Measurements from ENCODE around the gene TWNK. TPM values are rescaled to one million over a fixed set of nuclear protein-coding genes. Genes with fewer than 3 reads are reported as not detected.

Gene TWNK
- total RNA-seq, 5 donors from 2014 or later (not counting 1 experiment from before 2014, with no cell fraction given): 5.3 to 20.2 (median 16.9) TPM

DNA sequence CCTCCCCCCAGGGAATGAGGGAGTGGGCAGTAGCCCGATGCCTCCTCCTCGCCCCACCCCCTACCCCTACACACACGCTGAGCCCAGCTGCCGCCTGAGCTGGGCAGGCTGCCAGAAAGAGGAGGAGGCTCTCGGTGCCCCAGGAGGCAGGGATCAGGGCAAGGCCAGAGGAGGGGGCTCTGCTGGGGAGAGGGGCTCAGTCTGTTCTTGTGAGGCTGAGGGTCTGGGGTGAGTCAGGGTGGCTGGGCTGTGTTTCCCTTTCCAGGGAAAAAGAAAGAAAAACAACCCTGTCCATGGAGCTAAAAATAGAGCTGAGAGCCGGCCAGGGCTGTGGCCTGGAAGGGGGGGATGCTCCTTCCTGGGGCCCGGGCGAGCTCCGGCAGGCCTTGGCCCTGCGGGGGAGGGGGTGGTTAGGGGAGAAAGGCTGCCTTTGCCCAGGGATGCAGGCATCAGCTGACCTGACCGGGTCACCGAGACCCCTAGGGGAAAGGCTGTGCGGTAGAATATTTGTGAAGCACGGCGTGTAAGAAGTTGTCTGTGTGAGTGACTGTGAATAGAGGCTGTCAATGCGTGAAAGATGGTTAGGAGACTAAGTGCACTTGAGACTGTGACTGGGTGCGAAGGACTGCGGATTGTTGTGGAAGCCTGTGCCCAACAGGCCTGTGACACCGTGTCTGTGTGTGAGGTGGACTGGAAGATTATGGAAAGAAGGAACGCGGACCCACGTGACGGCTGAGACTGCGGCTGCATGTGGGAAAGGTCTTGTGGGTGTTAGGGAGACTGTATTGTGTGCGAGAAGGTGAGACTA, 11.0 kb downstream of the TWNK start:
- peak; percentile 24 to 37 (median 30) for ATAC-seq (replicated peaks in 1 of 4)
- H3K4me1 ChIP-seq (ENCODE audit: control insufficient read depth in 1 of 2, extremely low read depth in 1 of 2, insufficient read depth in 2 of 2, low read length in 2 of 2): peaks cover 12 to 38% of the 10 kb centered on the region in 2 experiments
- H3K27me3 Mint-ChIP-seq: no peaks in the 10 kb centered on the region
- H3K27ac Mint-ChIP-seq: peak overlapping the region; percentile 85 to 92
- DNase-seq: peak in 32 of 35 experiments; percentile 28 to 78 (median 56)
- peaks cover 2 to 9% of the 10 kb centered on the region in 2 donors for H3K36me3 ChIP-seq (ENCODE audit: control insufficient read depth in 2 of 2, extremely low read depth in 1 of 2, insufficient read depth in 1 of 2, low read length in 1 of 2)
- WGBS (ENCODE audit: insufficient coverage): 14% methylated on average over 21 of the region's 25 CpGs
- peak overlapping the region; percentile 78 to 95 (median 92) for H3K4me3 Mint-ChIP-seq
- H3K4me3 ChIP-seq (ENCODE audit: control insufficient read depth in 1 of 2, extremely low read depth in 1 of 2, low read length in 1 of 2): peak overlapping the region; percentile 91 to 96
- POLR2A ChIA-PET: interaction anchor here in 1 of 2 donors (1.0 kb wide), 1 partner anchor 34 kb away, joined by 3 read pairs; no protein-coding TSS in a partner anchor
- peaks cover 24 to 32% (median 30%) of the 10 kb centered on the region in 3 donors for H3K4me1 Mint-ChIP-seq
- no peaks in the 10 kb centered on the region for H3K9me3 Mint-ChIP-seq
- no peaks in the 10 kb centered on the region for H3K36me3 Mint-ChIP-seq
- H3K27ac ChIP-seq (ENCODE audit: low read length): peak overlapping the region; percentile 74
- no peaks in the 10 kb centered on the region for H3K27me3 ChIP-seq (replicated peaks in 1 of 2; ENCODE audit: control insufficient read depth in 2 of 2, extremely low read depth in 1 of 2, insufficient read depth in 2 of 2, low read length in 1 of 2)
- CTCF ChIA-PET: interaction anchor here (0.6 to 2.6 kb wide), 17 partner anchors 11 to 499 kb away, joined by 3 to 11 read pairs (median 5); partner anchors contain the start of genes PDZD7 (in 2 of the 2), MRPL43 (in 1 of the 2), SFXN3 (in 1 of the 2) and TWNK (in 1 of the 2)
- no peaks in the 10 kb centered on the region for H3K9me3 ChIP-seq

DNA sequence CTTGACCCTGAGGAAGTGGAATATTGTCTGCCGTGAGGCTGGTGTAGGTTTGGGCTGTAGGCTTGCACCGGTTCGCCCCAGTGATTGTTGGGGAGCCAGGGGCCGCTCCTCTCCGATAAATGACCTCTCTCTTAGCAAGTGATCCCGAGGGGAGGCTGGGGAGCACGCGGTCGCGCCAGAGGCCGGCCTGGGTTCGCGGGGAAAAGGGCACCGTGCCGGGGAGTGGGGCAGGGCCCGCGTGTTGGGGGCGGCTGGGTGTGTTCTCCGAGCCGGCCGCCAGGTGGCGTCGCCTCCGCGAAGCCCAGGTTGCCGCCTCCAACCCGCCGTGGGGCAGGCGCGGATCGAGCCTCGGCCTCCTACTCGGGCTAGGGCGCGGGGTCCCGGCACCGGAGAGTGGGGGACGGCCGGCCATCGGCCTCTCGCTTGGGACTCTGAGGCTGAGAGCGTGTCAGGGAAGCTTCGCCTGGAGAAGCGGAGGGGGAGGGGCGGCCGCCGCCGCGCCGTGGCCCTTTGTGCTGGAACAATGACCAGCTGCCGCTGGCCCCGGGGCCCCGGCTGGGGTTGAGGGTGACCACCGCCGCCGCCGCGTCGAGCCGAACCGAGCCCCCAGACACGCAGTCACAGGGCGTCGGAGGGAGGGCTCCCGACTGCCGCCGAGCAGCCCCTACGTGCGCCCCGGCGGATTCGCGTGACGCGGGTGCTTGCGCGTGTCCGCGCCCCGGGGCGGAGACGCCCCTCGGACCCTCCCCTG, 11.8 kb downstream of the TWNK start:
- H3K27ac Mint-ChIP-seq: peak overlapping the region; percentile 85 to 92
- no peaks in the 10 kb centered on the region for H3K9me3 ChIP-seq
- WGBS (ENCODE audit: insufficient coverage): under 1% methylated on average over 83 of the region's 83 CpGs
- peak overlapping the region; percentile 78 to 95 (median 92) for H3K4me3 Mint-ChIP-seq
- peak; percentile 39 to 88 (median 69) for DNase-seq
- peaks cover 24 to 32% (median 30%) of the 10 kb centered on the region in 3 donors for H3K4me1 Mint-ChIP-seq
- ChIA-PET CTCF (interaction anchor here (0.9 to 1.6 kb wide), 6 partner anchors 15 to 500 kb away, joined by 3 to 6 read pairs (median 6); partner anchors contain the start of gene PDZD7 (in 1 of the 2)), POLR2A (no interaction called here)
- H3K4me3 ChIP-seq (ENCODE audit: control insufficient read depth in 1 of 2, extremely low read depth in 1 of 2, low read length in 1 of 2): peak overlapping the region; percentile 91 to 96
- H3K27me3 ChIP-seq (replicated peaks in 1 of 2; ENCODE audit: control insufficient read depth in 2 of 2, extremely low read depth in 1 of 2, insufficient read depth in 2 of 2, low read length in 1 of 2): no peaks in the 10 kb centered on the region
- no peaks in the 10 kb centered on the region for H3K36me3 Mint-ChIP-seq
- peaks cover 12 to 38% of the 10 kb centered on the region in 2 experiments for H3K4me1 ChIP-seq (ENCODE audit: control insufficient read depth in 1 of 2, extremely low read depth in 1 of 2, insufficient read depth in 2 of 2, low read length in 2 of 2)
- no peaks in the 10 kb centered on the region for H3K27me3 Mint-ChIP-seq
- H3K36me3 ChIP-seq (ENCODE audit: control insufficient read depth in 2 of 2, extremely low read depth in 1 of 2, insufficient read depth in 1 of 2, low read length in 1 of 2): peaks cover 2 to 13% of the 10 kb centered on the region in 2 donors
- peak overlapping the region; percentile 74 for H3K27ac ChIP-seq (ENCODE audit: low read length)
- no peaks in the 10 kb centered on the region for H3K9me3 Mint-ChIP-seq
- ATAC-seq (replicated peaks in 1 of 4): peak; percentile 67 to 74 (median 69)

DNA sequence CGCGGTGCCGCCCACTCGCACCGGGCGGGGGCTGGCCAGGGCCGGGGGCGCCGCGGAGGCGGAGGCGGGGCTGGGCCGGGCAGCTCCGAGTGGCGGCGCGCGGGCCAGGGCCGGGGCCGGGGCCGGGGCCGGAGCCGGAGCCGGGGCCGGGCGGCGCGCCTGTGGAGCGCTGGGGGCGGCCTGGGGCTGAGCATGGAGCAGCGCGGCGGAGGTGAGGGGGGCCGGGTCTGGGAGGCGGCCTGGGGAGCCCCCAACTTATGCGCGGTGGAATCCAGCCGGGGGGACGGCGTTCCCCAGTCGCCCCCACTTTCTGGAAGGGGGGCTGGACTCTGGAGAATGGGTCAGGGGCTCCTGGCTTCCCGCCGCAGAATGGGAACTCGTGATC, 12.4 kb downstream of the TWNK start, which contains the start of gene LZTS2:
Gene LZTS2 (plus strand): TSS at position 67 of the 385 bp plus-strand sequence. CDS start 2,731 bp downstream, outside the sequence.
- H3K27me3 Mint-ChIP-seq: no peaks in the 10 kb centered on the region
- peaks cover 24 to 32% (median 30%) of the 10 kb centered on the region in 3 donors for H3K4me1 Mint-ChIP-seq
- ChIA-PET CTCF (interaction anchor here in 1 of 2 donors (0.9 kb wide), 1 partner anchor 14 kb away, joined by 4 read pairs; no protein-coding TSS in a partner anchor), POLR2A (no interaction called here)
- peaks cover 1 to 13% of the 10 kb centered on the region in 2 donors for H3K36me3 ChIP-seq (ENCODE audit: control insufficient read depth in 2 of 2, extremely low read depth in 1 of 2, insufficient read depth in 1 of 2, low read length in 1 of 2)
- H3K4me1 ChIP-seq (ENCODE audit: control insufficient read depth in 1 of 2, extremely low read depth in 1 of 2, insufficient read depth in 2 of 2, low read length in 2 of 2): peaks cover 12 to 38% of the 10 kb centered on the region in 2 experiments
- H3K9me3 ChIP-seq: no peaks in the 10 kb centered on the region
- peak within 1 kb of the TSS; percentile 91 to 96 for H3K4me3 ChIP-seq (ENCODE audit: control insufficient read depth in 1 of 2, extremely low read depth in 1 of 2, low read length in 1 of 2)
- peak within 1 kb of the TSS; percentile 78 to 95 (median 92) for H3K4me3 Mint-ChIP-seq
- no peak for DNase-seq
- H3K27me3 ChIP-seq (replicated peaks in 1 of 2; ENCODE audit: control insufficient read depth in 2 of 2, extremely low read depth in 1 of 2, insufficient read depth in 2 of 2, low read length in 1 of 2): no peaks in the 10 kb centered on the region
- no peaks in the 10 kb centered on the region for H3K9me3 Mint-ChIP-seq
- peak within 1 kb of the TSS; percentile 74 for H3K27ac ChIP-seq (ENCODE audit: low read length)
- peak within 1 kb of the TSS; percentile 85 to 92 for H3K27ac Mint-ChIP-seq
- 2% methylated on average over 32 of the region's 44 CpGs for WGBS (ENCODE audit: insufficient coverage)
- ATAC-seq (replicated peaks in 1 of 4): no peak
- H3K36me3 Mint-ChIP-seq: no peaks in the 10 kb centered on the region

DNA sequence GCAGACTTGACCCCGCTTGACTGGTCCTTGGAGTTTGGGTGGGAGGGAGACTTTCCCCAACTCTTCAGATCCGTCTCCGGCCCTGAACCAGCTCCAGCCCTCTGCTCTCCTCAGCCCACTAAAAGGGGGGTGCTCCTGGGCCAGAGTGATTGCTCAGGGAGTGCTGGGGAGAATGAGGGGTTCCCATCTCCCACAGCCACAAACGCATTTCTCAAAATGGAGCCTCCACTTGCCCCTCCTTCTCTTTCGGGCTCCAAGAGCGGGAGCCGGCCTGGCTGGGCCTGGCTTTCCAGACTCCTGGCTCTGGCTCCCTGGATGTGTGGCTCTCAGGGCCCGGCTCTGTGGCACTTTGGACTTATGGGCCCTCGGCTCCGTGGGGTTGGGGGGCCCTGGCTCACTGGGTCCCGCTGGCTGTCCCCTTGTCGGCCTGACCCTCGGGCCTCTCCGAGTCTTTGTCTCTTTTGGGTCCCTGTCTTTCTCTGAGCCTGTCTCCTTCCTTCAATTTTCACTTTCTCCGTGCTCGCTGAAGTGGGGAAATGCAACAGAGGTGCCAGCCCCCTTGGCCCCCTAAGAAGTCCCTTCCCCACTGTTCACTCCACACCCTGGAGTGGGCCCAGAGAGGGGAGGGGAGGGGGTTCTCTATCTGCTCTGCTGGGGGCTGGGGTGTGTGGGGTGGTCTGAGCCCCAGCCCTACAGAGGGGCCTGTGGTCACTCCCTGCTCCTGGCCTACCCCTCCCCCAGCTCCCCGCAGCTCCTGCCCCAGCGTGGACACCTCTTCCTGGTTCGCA, 13.0 kb downstream of the TWNK start:
- H3K27ac ChIP-seq (ENCODE audit: low read length): no peak overlapping the region
- Mint-ChIP-seq H3K4me3 (peak overlapping the region; percentile 60 to 75 (median 71)), H3K9me3 (no peaks in the 10 kb centered on the region), H3K4me1 (peaks cover 24 to 32% (median 30%) of the 10 kb centered on the region in 3 donors), H3K27ac (no peak overlapping the region), H3K27me3 (no peaks in the 10 kb centered on the region), H3K36me3 (peaks cover 3% of the 10 kb centered on the region)
- H3K4me1 ChIP-seq (ENCODE audit: control insufficient read depth in 1 of 2, extremely low read depth in 1 of 2, insufficient read depth in 2 of 2, low read length in 2 of 2): peaks cover 12 to 38% of the 10 kb centered on the region in 2 experiments
- ATAC-seq (replicated peaks in 1 of 4) (no peak), DNase-seq (peak in 1 of 35 experiments; percentile 15)
- peaks cover 0 to 13% of the 10 kb centered on the region in 2 donors for H3K36me3 ChIP-seq (ENCODE audit: control insufficient read depth in 2 of 2, extremely low read depth in 1 of 2, insufficient read depth in 1 of 2, low read length in 1 of 2)
- H3K27me3 ChIP-seq (replicated peaks in 1 of 2; ENCODE audit: control insufficient read depth in 2 of 2, extremely low read depth in 1 of 2, insufficient read depth in 2 of 2, low read length in 1 of 2): no peaks in the 10 kb centered on the region
- CTCF ChIA-PET: no interaction called here
- POLR2A ChIA-PET: no interaction called here
- H3K4me3 ChIP-seq (ENCODE audit: control insufficient read depth in 1 of 2, extremely low read depth in 1 of 2, low read length in 1 of 2): peak overlapping the region; percentile 40 to 59
- 87% methylated on average over 8 of the region's 19 CpGs for WGBS (ENCODE audit: insufficient coverage)
- no peaks in the 10 kb centered on the region for H3K9me3 ChIP-seq

DNA sequence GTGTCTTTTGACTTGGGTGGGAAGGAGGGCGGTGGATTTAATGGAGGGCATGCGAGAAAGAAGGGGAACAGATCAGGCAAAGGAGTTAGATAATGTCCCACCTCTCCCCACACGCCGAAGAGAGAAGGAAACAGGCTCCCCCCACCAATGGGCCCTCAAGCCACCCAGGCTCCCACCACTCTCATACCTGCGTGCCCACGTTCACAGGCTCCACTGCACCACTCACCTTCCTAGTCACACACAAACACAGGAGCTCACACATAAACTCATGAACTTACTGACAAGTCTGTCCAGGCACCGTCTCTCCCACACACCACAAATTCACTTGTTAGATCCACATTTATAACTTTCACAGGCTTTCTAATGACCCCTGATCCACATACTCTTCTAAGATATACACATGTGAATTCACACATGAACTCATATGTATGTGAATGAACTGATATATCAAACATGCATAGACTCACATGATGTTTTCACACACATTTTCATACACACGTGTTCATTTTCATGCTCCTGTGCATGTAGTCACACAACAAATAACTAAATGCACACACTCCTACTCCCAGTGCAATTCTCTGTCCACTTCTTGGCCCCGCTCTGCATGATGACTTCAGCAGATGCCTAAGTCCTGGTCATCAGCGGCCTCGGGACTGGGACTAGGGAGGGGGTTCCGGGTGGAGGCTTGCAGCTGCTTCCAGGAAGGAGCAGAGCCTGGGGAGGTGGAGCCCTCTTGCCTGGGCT, 13.7 kb downstream of the TWNK start:
- no peak overlapping the region for H3K4me3 ChIP-seq (ENCODE audit: control insufficient read depth in 1 of 2, extremely low read depth in 1 of 2, low read length in 1 of 2)
- POLR2A ChIA-PET: no interaction called here
- WGBS (ENCODE audit: insufficient coverage): 91% methylated on average over 8 of the region's 12 CpGs
- H3K4me1 Mint-ChIP-seq: peaks cover 21 to 30% (median 28%) of the 10 kb centered on the region in 3 donors
- peaks cover 3% of the 10 kb centered on the region for H3K36me3 Mint-ChIP-seq
- peak overlapping the region; percentile 60 to 75 (median 71) for H3K4me3 Mint-ChIP-seq
- H3K27me3 ChIP-seq (replicated peaks in 1 of 2; ENCODE audit: control insufficient read depth in 2 of 2, extremely low read depth in 1 of 2, insufficient read depth in 2 of 2, low read length in 1 of 2): no peaks in the 10 kb centered on the region
- no peak for DNase-seq
- CTCF ChIA-PET: interaction anchor here in 1 of 2 donors (0.6 to 2.1 kb wide), 2 partner anchors 13 to 1550 kb away, joined by 3 to 6 read pairs; no protein-coding TSS in a partner anchor
- H3K9me3 ChIP-seq: no peaks in the 10 kb centered on the region
- no peaks in the 10 kb centered on the region for H3K27me3 Mint-ChIP-seq
- H3K36me3 ChIP-seq (ENCODE audit: control insufficient read depth in 2 of 2, extremely low read depth in 1 of 2, insufficient read depth in 1 of 2, low read length in 1 of 2): peaks cover 0 to 15% of the 10 kb centered on the region in 2 donors
- H3K27ac ChIP-seq (ENCODE audit: low read length): no peak overlapping the region
- peaks cover 12 to 37% of the 10 kb centered on the region in 2 experiments for H3K4me1 ChIP-seq (ENCODE audit: control insufficient read depth in 1 of 2, extremely low read depth in 1 of 2, insufficient read depth in 2 of 2, low read length in 2 of 2)
- peak overlapping the region; percentile 5 to 35 for H3K27ac Mint-ChIP-seq
- ATAC-seq (replicated peaks in 1 of 4): no peak
- H3K9me3 Mint-ChIP-seq: no peaks in the 10 kb centered on the region
